SK-N-SH (cell line): ENCODE data around the gene SPTB. TPM values are rescaled to one million over a fixed set of nuclear protein-coding genes. Genes with fewer than 3 reads are reported as not detected.

ENCODE experiments used
- CTCF ChIA-PET: fragments of 300-600, 350-600 bp; formaldehyde crosslinking; extraction: SDS; loops from one replicate; lab custom pipeline; 2021; lab: Yijun Ruan, JAX
- POLR2A ChIA-PET: fragments of 350-600 bp; sonication (Branson Sonifier 250); formaldehyde crosslinking; extraction: SDS; loops from one replicate; lab custom pipeline; 2020; ENCODE audit warnings: antibody characterized with exemption, inconsistent platforms; lab: Yijun Ruan, JAX
- DNase-seq: peaks from one replicate; pipeline ENCODE4 v3.0.0; 2012
- H2AFZ ChIP-seq: fragments of 200-600 bp; sonication (generic); 2 replicates; pipeline ENCODE4 v1.8.1; 2016; ENCODE audit warnings: antibody characterized with exemption, mild to moderate bottlenecking, low read depth
- H3F3A ChIP-seq: fragments of 200-600 bp; sonication (generic); replicated peaks from 2 replicates; pipeline ENCODE3; 2016; ENCODE audit warnings: antibody characterized with exemption, mild to moderate bottlenecking; ENCODE audit not compliant: insufficient read depth
- H3K27ac ChIP-seq, 2 experiments: fragments of 200-500 bp in 1 of 2; fragments of 200-600 bp in 1 of 2; sonication (Bioruptor generic) in 1 of 2; sonication (generic), shearing (Covaris generic) in 1 of 2; 2 replicates each; pipeline versions ENCODE4 v1.5.1 to v1.6.1; 2014 to 2016; ENCODE audit warnings: low read depth in 2 of 2, inconsistent platforms in 1 of 2, low read length in 1 of 2, mild to moderate bottlenecking in 1 of 2, mixed read lengths in 1 of 2
- H3K27me3 ChIP-seq: fragments of 200-600 bp; sonication (generic), shearing (Covaris generic); 2 replicates; pipeline ENCODE4 v1.6.1; 2016; ENCODE audit warnings: mixed run types; ENCODE audit not compliant: insufficient read depth
- H3K36me3 ChIP-seq, 2 experiments: fragments of 200-500 bp in 1 of 2; fragments of 200-600 bp in 1 of 2; sonication (Bioruptor generic) in 1 of 2; sonication (generic) in 1 of 2; replicated peaks in 1 of 2; 2 replicates each; pipeline versions ENCODE3 to v1.5.1; 2014 to 2016; ENCODE audit warnings: low read length in 1 of 2, mild to moderate bottlenecking in 1 of 2; ENCODE audit not compliant: insufficient read depth in 2 of 2, control insufficient read depth in 1 of 2
- H3K4me1 ChIP-seq, 2 experiments: fragments of 200-500 bp in 1 of 2; fragments of 200-600 bp in 1 of 2; sonication (Bioruptor generic) in 1 of 2; sonication (generic), shearing (Covaris generic) in 1 of 2; 2 replicates each; pipeline versions ENCODE4 v1.5.1 to v1.6.1; 2014 to 2016; ENCODE audit warnings: low read depth in 1 of 2, low read length in 1 of 2, mixed run types in 1 of 2; ENCODE audit not compliant: insufficient read depth in 2 of 2, control insufficient read depth in 1 of 2
- H3K4me2 ChIP-seq: fragments of 200-600 bp; sonication (generic), shearing (Covaris generic); 2 replicates; pipeline ENCODE4 v1.6.1; 2017; ENCODE audit warnings: mixed run types
- H3K4me3 ChIP-seq, 2 experiments: fragments of 200-500 bp in 1 of 2; fragments of 200-600 bp in 1 of 2; sonication (Bioruptor generic) in 1 of 2; sonication (generic), shearing (Covaris generic) in 1 of 2; 2 replicates each; pipeline versions ENCODE4 v1.5.1 to v1.8.1; 2014 to 2016; ENCODE audit warnings: low read depth in 2 of 2, inconsistent platforms in 1 of 2, low read length in 1 of 2, mild to moderate bottlenecking in 1 of 2, mixed read lengths in 1 of 2, moderate library complexity in 1 of 2
- H3K79me2 ChIP-seq: fragments of 200-600 bp; sonication (generic); 2 replicates; pipeline ENCODE4 v1.8.1; 2017; ENCODE audit warnings: mild to moderate bottlenecking; ENCODE audit not compliant: insufficient read depth
- H3K9ac ChIP-seq: fragments of 200-600 bp; sonication (generic); 2 replicates; pipeline ENCODE4 v1.6.1; 2017; ENCODE audit warnings: mixed run types
- H3K9me2 ChIP-seq: fragments of 200-600 bp; sonication (generic); 2 replicates; pipeline ENCODE4 v1.6.1; 2017; ENCODE audit warnings: mixed run types
- H3K9me3 ChIP-seq: fragments of 200-600 bp; sonication (generic); 2 replicates; pipeline ENCODE4 v1.6.1; 2017; ENCODE audit warnings: mixed run types, mild to moderate bottlenecking, moderate library complexity
- H4K20me1 ChIP-seq: fragments of 200-600 bp; sonication (generic); 2 replicates; pipeline ENCODE4 v1.6.1; 2017; ENCODE audit warnings: mild to moderate bottlenecking, mixed run types; ENCODE audit not compliant: insufficient read depth
- ELF1 ChIP-seq: IDR thresholded peaks from 2 replicates; pipeline ENCODE4 v1.4.0; 2012
- EP300 ChIP-seq, 2 experiments: IDR thresholded peaks; 2 replicates each; pipeline versions ENCODE4 v1.4.0 to v1.6.1; 2012; ENCODE audit warnings: borderline replicate concordance in 1 of 2, low read depth in 1 of 2, low read length in 1 of 2
- FOXJ3 ChIP-seq: sonication (generic); formaldehyde crosslinking; IDR thresholded peaks from 2 replicates; pipeline ENCODE4 v1.5.1; 2020; ENCODE audit warnings: mild to moderate bottlenecking, missing genetic modification reagents
- GABPA ChIP-seq: IDR thresholded peaks from 2 replicates; pipeline ENCODE4 v1.4.0; 2012; ENCODE audit warnings: low read depth, mild to moderate bottlenecking
- GATA2 ChIP-seq: sonication (generic); formaldehyde crosslinking; IDR thresholded peaks from 2 replicates; pipeline ENCODE4 v1.5.0; 2020; ENCODE audit warnings: mild to moderate bottlenecking, missing genetic modification reagents
- JUND ChIP-seq: IDR thresholded peaks from 2 replicates; pipeline ENCODE4 v1.4.0; 2012
- MXI1 ChIP-seq: IDR thresholded peaks from 2 replicates; pipeline ENCODE4 v1.6.1; 2012; ENCODE audit warnings: mild to moderate bottlenecking, low read depth, low read length, improper control_type of control experiment
- NRF1 ChIP-seq: IDR thresholded peaks from 2 replicates; pipeline ENCODE4 v1.6.1; 2012; ENCODE audit warnings: low read depth, mild to moderate bottlenecking, low read length
- RAD21 ChIP-seq: IDR thresholded peaks from 2 replicates; pipeline ENCODE4 v1.6.1; 2012; ENCODE audit warnings: mild to moderate bottlenecking, low read length
- RCOR1 ChIP-seq: fragments of 150-350 bp; IDR thresholded peaks from 2 replicates; pipeline ENCODE4 v1.6.1; 2017; ENCODE audit warnings: antibody characterized with exemption, low read length
- RXRA ChIP-seq: IDR thresholded peaks from 2 replicates; pipeline ENCODE4 v1.4.0; 2012; ENCODE audit warnings: low read depth, mild to moderate bottlenecking, borderline replicate concordance
- SMC3 ChIP-seq: IDR thresholded peaks from 2 replicates; pipeline ENCODE4 v1.6.1; 2012; ENCODE audit warnings: low read depth, low read length, improper control_type of control experiment
- WGBS: methylation state at CpG from one replicate; pipeline ENCODE4 v1.1.6; 2017; ENCODE audit warnings: low lambda C conversion rate; 5-methylcytosine and 5-hydroxymethylcytosine counted together
- polyA plus RNA-seq, 3 experiments: library from polyadenylated mRNA; depleted of rRNA; stranded (reverse); fragments of >200 nt; gene quantifications; 2 replicates each; pipeline ENCODE4 v1.2.3, GENCODE V29; 2012
- TF ChIP-seq, protein P1 (sequence below): fragments of 200-600 bp; sonication (generic); IDR thresholded peaks from 2 replicates; pipeline ENCODE4 v1.6.1; 2017; ENCODE audit warnings: antibody characterized with exemption, mild to moderate bottlenecking, moderate library complexity
- TF ChIP-seq, protein P2 (sequence below): IDR thresholded peaks from 2 replicates; pipeline ENCODE4 v1.4.0; 2012; ENCODE audit warnings: low read depth

SPTB gene
- polyA plus RNA-seq, 1 of the 3 experiments (the other 2 are of a cell fraction): 0.15 TPM

DNA sequence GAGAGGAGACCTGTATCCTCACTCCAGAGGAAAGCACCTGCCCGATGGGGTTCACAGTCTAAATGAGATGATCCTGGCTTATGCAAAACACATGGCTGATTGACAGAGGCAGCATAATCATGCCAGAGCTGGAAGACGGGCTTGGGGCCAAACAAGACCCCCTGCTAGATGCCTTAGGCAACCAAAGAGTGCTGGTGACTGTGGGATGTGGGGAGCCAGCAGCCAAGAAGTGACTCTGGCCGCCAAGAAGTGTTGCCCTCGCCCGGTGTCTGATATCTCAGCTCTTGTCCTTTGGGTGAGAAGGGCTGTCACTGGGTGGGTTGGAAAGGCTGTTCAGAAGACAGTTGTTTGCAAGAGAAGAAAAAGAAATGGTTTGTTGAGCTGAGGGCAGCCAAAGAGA, 118.8 kb downstream of the SPTB start:
- POLR2A ChIA-PET: interaction anchor here (2.3 kb wide), 1 partner anchor 132 kb away, joined by 8 read pairs; no protein-coding TSS in a partner anchor
- H4K20me1 ChIP-seq: no peaks in the 10 kb centered on the region
- no peaks in the 10 kb centered on the region for H3K79me2 ChIP-seq
- TF ChIP-seq JUND (no peak), MXI1 (no peak), GABPA (no peak), RCOR1 (no peak), EP300 (IDR thresholded peaks at IDR 0.05; ENCODE audit: borderline replicate concordance in 1 of 2, low read depth in 1 of 2, low read length in 1 of 2) (no peak), NRF1 (no peak)
- TF ChIP-seq, protein P1, sequence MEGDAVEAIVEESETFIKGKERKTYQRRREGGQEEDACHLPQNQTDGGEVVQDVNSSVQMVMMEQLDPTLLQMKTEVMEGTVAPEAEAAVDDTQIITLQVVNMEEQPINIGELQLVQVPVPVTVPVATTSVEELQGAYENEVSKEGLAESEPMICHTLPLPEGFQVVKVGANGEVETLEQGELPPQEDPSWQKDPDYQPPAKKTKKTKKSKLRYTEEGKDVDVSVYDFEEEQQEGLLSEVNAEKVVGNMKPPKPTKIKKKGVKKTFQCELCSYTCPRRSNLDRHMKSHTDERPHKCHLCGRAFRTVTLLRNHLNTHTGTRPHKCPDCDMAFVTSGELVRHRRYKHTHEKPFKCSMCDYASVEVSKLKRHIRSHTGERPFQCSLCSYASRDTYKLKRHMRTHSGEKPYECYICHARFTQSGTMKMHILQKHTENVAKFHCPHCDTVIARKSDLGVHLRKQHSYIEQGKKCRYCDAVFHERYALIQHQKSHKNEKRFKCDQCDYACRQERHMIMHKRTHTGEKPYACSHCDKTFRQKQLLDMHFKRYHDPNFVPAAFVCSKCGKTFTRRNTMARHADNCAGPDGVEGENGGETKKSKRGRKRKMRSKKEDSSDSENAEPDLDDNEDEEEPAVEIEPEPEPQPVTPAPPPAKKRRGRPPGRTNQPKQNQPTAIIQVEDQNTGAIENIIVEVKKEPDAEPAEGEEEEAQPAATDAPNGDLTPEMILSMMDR: no peak
- no peak for DNase-seq
- H3K27ac ChIP-seq: peak overlapping the region in 1 of 2 experiments; percentile 99; a peak in 2 of 4 replicates
- H3K9ac ChIP-seq: no peak overlapping the region
- no peak overlapping the region for H3K4me2 ChIP-seq
- 57% methylated on average over 5 of the region's 5 CpGs for WGBS
- H3K9me2 ChIP-seq: no peaks in the 10 kb centered on the region
- no peak overlapping the region for H3K4me3 ChIP-seq
- peaks cover 4% of the 10 kb centered on the region for H3F3A ChIP-seq
- no peaks in the 10 kb centered on the region for H3K27me3 ChIP-seq
- CTCF ChIA-PET: interaction anchor here (0.5 to 5.0 kb wide), 18 partner anchors 10 to 174 kb away, joined by 3 to 33 read pairs (median 4); no protein-coding TSS in a partner anchor
- H3K4me1 ChIP-seq: peaks cover 43 to 78% of the 10 kb centered on the region in 2 experiments
- H2AFZ ChIP-seq: no peak overlapping the region
- no peaks in the 10 kb centered on the region for H3K36me3 ChIP-seq
- no peaks in the 10 kb centered on the region for H3K9me3 ChIP-seq

DNA sequence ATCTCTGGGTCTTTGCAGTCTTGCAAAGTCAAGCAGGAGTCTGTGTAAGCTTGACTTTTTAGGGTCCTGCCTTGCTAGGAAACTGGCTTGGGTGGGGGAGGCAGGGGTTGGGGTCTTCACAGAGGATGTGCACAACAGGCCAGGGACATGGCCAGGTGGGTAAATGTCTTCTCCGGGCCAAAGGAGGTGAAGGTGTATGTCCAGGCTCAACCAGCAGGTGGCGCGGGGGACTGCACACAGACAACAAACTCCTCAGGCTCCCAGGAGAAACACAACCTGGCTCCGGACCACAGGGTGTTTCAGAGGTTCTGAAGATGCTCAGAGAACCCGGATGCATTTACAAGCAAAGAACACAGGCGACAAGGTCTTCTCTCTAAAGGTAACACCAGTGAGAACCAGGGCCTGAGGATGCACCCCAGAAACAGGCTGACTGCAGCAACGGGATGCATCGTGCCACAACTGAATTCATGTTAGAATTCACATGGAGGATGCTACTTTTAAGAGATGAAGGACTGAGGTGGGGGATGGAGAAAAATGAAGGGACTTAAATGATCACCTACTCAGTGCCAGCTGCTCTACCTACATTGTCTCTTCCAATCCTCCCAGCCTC, 119.5 kb downstream of the SPTB start:
- H4K20me1 ChIP-seq: no peaks in the 10 kb centered on the region
- H3K4me3 ChIP-seq: no peak overlapping the region; a peak in 1 of 4 replicates
- no peaks in the 10 kb centered on the region for H3K79me2 ChIP-seq
- ChIA-PET CTCF (interaction anchor here (0.8 to 5.0 kb wide), 22 partner anchors 9 to 142 kb away, joined by 3 to 33 read pairs (median 4); no protein-coding TSS in a partner anchor), POLR2A (no interaction called here)
- no peak overlapping the region for H3K4me2 ChIP-seq
- peak; percentile 71 for DNase-seq
- H3K9me3 ChIP-seq: no peaks in the 10 kb centered on the region
- H3K27me3 ChIP-seq: no peaks in the 10 kb centered on the region
- H3K36me3 ChIP-seq: no peaks in the 10 kb centered on the region
- no peaks in the 10 kb centered on the region for H3K9me2 ChIP-seq
- peaks cover 43 to 77% of the 10 kb centered on the region in 2 experiments for H3K4me1 ChIP-seq
- no peak overlapping the region for H2AFZ ChIP-seq
- WGBS: 72% methylated on average over 8 of the region's 8 CpGs
- H3K9ac ChIP-seq: no peak overlapping the region
- H3F3A ChIP-seq: peaks cover 4% of the 10 kb centered on the region
- TF ChIP-seq RAD21 (peak; percentile 61), FOXJ3 (no peak), SMC3 (peak; percentile 53), ELF1 (no peak), RXRA (no peak), GATA2 (no peak), GABPA (no peak)
- TF ChIP-seq, protein P1: peak; percentile 73
- TF ChIP-seq, protein P2, sequence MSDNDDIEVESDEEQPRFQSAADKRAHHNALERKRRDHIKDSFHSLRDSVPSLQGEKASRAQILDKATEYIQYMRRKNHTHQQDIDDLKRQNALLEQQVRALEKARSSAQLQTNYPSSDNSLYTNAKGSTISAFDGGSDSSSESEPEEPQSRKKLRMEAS: no peak
- peak overlapping the region in 1 of 2 experiments; percentile 99; a peak in 2 of 4 replicates for H3K27ac ChIP-seq
